Heart right ventricle (tissue), 16 donors: ENCODE data around the gene RNF213. TPM values are rescaled to one million over a fixed set of nuclear protein-coding genes. Genes with fewer than 3 reads are reported as not detected.
A peak's percentile ranks its signal among the peaks of the same experiment; 100 is the strongest.

Experiments
- ATAC-seq, 8 donors: fragments of 200-7000 bp; cut with Tn5 transposase; one replicate each; pipeline ENCODE4 v1.9.1; 2020; ENCODE audit warnings: mild to moderate bottlenecking in 8 of 8, moderate library complexity in 8 of 8, moderate number of reproducible peaks in 1 of 8
- DNase-seq, 2 donors: peaks; one replicate each; pipeline ENCODE4 v3.0.0-alpha.2; 2020
- H3K27ac ChIP-seq, 10 donors: fragments of 200-600 bp; sonication (generic) in 2 of 10; one replicate each; pipeline versions ENCODE4 v1.5.0 to v1.8.0; 2020 to 2022; ENCODE audit warnings: mild to moderate bottlenecking in 3 of 10
- H3K27me3 ChIP-seq, 7 donors: fragments of 200-600 bp; one replicate each; pipeline ENCODE4 v1.8.0; 2021 to 2022; ENCODE audit warnings: mild to moderate bottlenecking in 2 of 7
- H3K36me3 ChIP-seq, 9 donors: fragments of 200-600 bp; sonication (generic) in 1 of 9; one replicate each; pipeline versions ENCODE4 v1.5.0 to v1.8.0; 2020 to 2022; ENCODE audit warnings: mild to moderate bottlenecking in 2 of 9
- H3K4me1 ChIP-seq, 9 donors: fragments of 200-600 bp; sonication (generic) in 1 of 9; one replicate each; pipeline versions ENCODE4 v1.5.0 to v1.8.0; 2020 to 2022; ENCODE audit warnings: mild to moderate bottlenecking in 4 of 9
- H3K4me3 ChIP-seq, 10 donors: fragments of 200-600 bp; sonication (generic) in 2 of 10; one replicate each; pipeline versions ENCODE4 v1.5.0 to v1.8.0; 2020 to 2022; ENCODE audit warnings: mild to moderate bottlenecking in 7 of 10, moderate library complexity in 2 of 10
- H3K9me3 ChIP-seq, 11 donors: fragments of 200-600 bp in 10 of 11; sonication (generic) in 2 of 11; one replicate each; pipeline versions ENCODE4 v1.5.0 to v1.8.0; 2013 to 2022; ENCODE audit warnings: mild to moderate bottlenecking in 2 of 11, control low read depth in 1 of 11, moderate library complexity in 1 of 11
- CTCF ChIP-seq, 9 donors: fragments of 200-600 bp; sonication (generic) in 2 of 9; IDR thresholded peaks; one replicate each; pipeline versions ENCODE4 v1.5.0 to v1.8.0; 2021 to 2022; ENCODE audit warnings: antibody characterized with exemption in 9 of 9, mild to moderate bottlenecking in 5 of 9, moderate library complexity in 1 of 9
- WGBS, 2 donors: extraction: QIAGEN DNeasy Blood & Tissue Kit; methylation state at CpG; one replicate each; pipeline ENCODE4 v1.1.7; 2013; ENCODE audit warnings: inconsistent platforms in 1 of 2; 5-methylcytosine and 5-hydroxymethylcytosine counted together
- intact Hi-C, 10 donors: fragments of 100-400 bp; cut with DNase I; formaldehyde crosslinking; loops; one replicate each; pipeline versions ENCODE4 v1.11.1 to v1.14.2; 2022
- polyA plus RNA-seq, 2 donors: library from polyadenylated mRNA; stranded (reverse); fragments of 200-250 nt; gene quantifications; one replicate each; pipeline ENCODE4 v1.2.3, GENCODE V29; 2013
- total RNA-seq, 10 donors: library from RNA; stranded (reverse); fragmentation: NEBNext Ultra II Directional in 3 of 10; extraction: Animal tissue kit (Norgen Biotek cat#: 25700) in 3 of 10; gene quantifications; one replicate each; pipeline versions ENCODE4 v1.2.1 to v1.2.4, GENCODE V29; 2021 to 2023
- donor health status: Arrhythmogenic right ventricular cardiomyopathy.
- donor health status: ischemic (EF 13 %, LVEDD 7.1; RV severe dilation, severe dysfunction).
- donor health status: healthy with polysubstance abuse.
- donor health status: DM: no; HTN: yes; CAD: no.
- donor health status: DM: no; HTN: no; CAD: no.
- donor health status: ischemic (EF 25% LVEDD 6.9; RV normal size, moderate dysfunction).
- donor health status: ischemic (EF 25% LVEDD 5.7; RV mildly dilated, moderate dysfunction).
- donor health status: healthy.
- donor health status: DM: yes; HTN: yes; CAD: no.
- donor health status: Ischemic cardiomyopathy.
- donor health status: ischemic (EF 35%, LVEDD 5.7; RV mildly dilated, moderate dysfunction).
- donor health status: nonischemic (EF 11% LVEDD 7.7; RV severe dilation, severe dysfunction).
- donor health status: DM: yes; HTN: yes; CAD: no.
- donor health status: PGD.
- donor health status: ischemic (EF 29% LVEDD 5.4; RV normal size, mild dysfunction).
- donor health status: nonischemic (EF 23%, LVEDD 6.1; RV moderate dilation, normal function).

Gene RNF213
- total and polyA plus RNA-seq, 12 donors: 13.1 to 97.0 (median 31.7) TPM

- Histone ChIP-seq H3K36me3 (peaks cover 0 to 75% (median 14%) of the 10 kb centered on the region in 9 donors), H3K27ac (no peak overlapping the region), H3K4me1 (peaks cover 8 to 60% (median 30%) of the 10 kb centered on the region in 9 donors), H3K9me3 (no peaks in the 10 kb centered on the region), H3K4me3 (no peak overlapping the region), H3K27me3 (no peaks in the 10 kb centered on the region)
- no peak for TF ChIP-seq CTCF (IDR thresholded peaks at IDR 0.05)
- DNase-seq (no peak), ATAC-seq (no peak)
- intact Hi-C loops: loop anchor here in 2 of 10 donors (10.0 kb wide), 2 partner anchors 53 to 123 kb away; partner anchors contain the start of gene EIF4A3 (in 1 of the 2)
- 96 to 99% methylated on average over 6 of the region's 6 CpGs for WGBS, 2 donors
Observed at GRCh38 chr17:80267391-80267790, 6.7 kb downstream of the RNF213 start.

- no peak overlapping the region for H3K4me3 ChIP-seq
- H3K27ac ChIP-seq: no peak overlapping the region
- 86% methylated on average over 4 of the region's 4 CpGs for WGBS, 2 donors
- H3K9me3 ChIP-seq: no peaks in the 10 kb centered on the region
- no peak for ATAC-seq
- TF ChIP-seq CTCF (IDR thresholded peaks at IDR 0.05): no peak
- peaks cover 0 to 86% (median 14%) of the 10 kb centered on the region in 9 donors for H3K36me3 ChIP-seq
- H3K27me3 ChIP-seq: no peaks in the 10 kb centered on the region
- H3K4me1 ChIP-seq: peaks cover 3 to 51% (median 20%) of the 10 kb centered on the region in 9 donors
- no peak for DNase-seq
- intact Hi-C loops: loop anchor here in 2 of 10 donors (10.0 kb wide), 2 partner anchors 54 to 124 kb away; partner anchors contain the start of gene EIF4A3 (in 1 of the 2)
Observed at GRCh38 chr17:80268427-80268826, 7.8 kb downstream of the RNF213 start.

GRCh38 chr17:80269405-80269807 lies 8.8 kb downstream of the RNF213 start:
- no peak for DNase-seq
- Histone ChIP-seq H3K27ac (no peak overlapping the region), H3K36me3 (peaks cover 0 to 94% (median 14%) of the 10 kb centered on the region in 9 donors), H3K9me3 (no peaks in the 10 kb centered on the region), H3K4me1 (peaks cover 0 to 47% (median 11%) of the 10 kb centered on the region in 9 donors), H3K4me3 (no peak overlapping the region), H3K27me3 (no peaks in the 10 kb centered on the region)
- no peak for ATAC-seq
- TF ChIP-seq CTCF (IDR thresholded peaks at IDR 0.05): no peak
- WGBS, 2 donors: 85 to 87% methylated on average over 2 of the region's 2 CpGs
- intact Hi-C loops: loop anchor here in 2 of 10 donors (10.0 kb wide), 2 partner anchors 55 to 125 kb away; partner anchors contain the start of gene EIF4A3 (in 1 of the 2)

- no peak for ATAC-seq
- Histone ChIP-seq H3K36me3 (peaks cover 0 to 90% (median 14%) of the 10 kb centered on the region in 9 donors), H3K9me3 (no peaks in the 10 kb centered on the region)
Observed at GRCh38 chr17:80270104-80270503, 9.5 kb downstream of the RNF213 start.

More at GRCh38 chr17:80270104-80270503, 9.5 kb downstream of the RNF213 start:
- WGBS, 2 donors: 80 to 87% methylated on average over 10 of the region's 10 CpGs
- peak overlapping the region in 1 of 10 donors; percentile 31 for H3K27ac ChIP-seq
- no peaks in the 10 kb centered on the region for H3K27me3 ChIP-seq
- no peak overlapping the region for H3K4me3 ChIP-seq
- DNase-seq: no peak
- TF ChIP-seq CTCF (IDR thresholded peaks at IDR 0.05): no peak
- H3K4me1 ChIP-seq: peaks cover 0 to 40% (median 6%) of the 10 kb centered on the region in 9 donors
- intact Hi-C loops: loop anchor here in 1 of 10 donors (10.0 kb wide), 1 partner anchor 125 kb away; the partner anchor contains the start of gene EIF4A3
